SK-N-SH treated with all-trans-retinoic acid at 6 μM for 48 hours (cell line): ENCODE results near the gene RSL24D1.

Experiments used
- ATAC-seq: fragments of 200-7000 bp; cut with Tn5 transposase; 3 replicates; pipeline ENCODE4 v1.9.1; 2020; ENCODE audit warnings: mild to moderate bottlenecking, moderate library complexity
- ARNTL ChIP-seq: fragments of 450-650 bp; formaldehyde crosslinking; IDR thresholded peaks from 2 replicates; pipeline ENCODE4 v1.5.0; 2020; ENCODE audit warnings: low read depth, mild to moderate bottlenecking, moderate library complexity, borderline replicate concordance
- BACH2 ChIP-seq: fragments of 250-450 bp; sonication (Bioruptor Pico); IDR thresholded peaks from 2 replicates; pipeline ENCODE4 v1.9.0; 2021; ENCODE audit warnings: mild to moderate bottlenecking, borderline replicate concordance
- CREB5 ChIP-seq: fragments of 250-450 bp; sonication (Bioruptor Pico); IDR thresholded peaks from 2 replicates; pipeline ENCODE4 v1.5.1; 2020; ENCODE audit warnings: low read depth, mild to moderate bottlenecking, moderate library complexity
- CSDC2 ChIP-seq: fragments of 250-450 bp; sonication (Bioruptor Pico); IDR thresholded peaks from 2 replicates; pipeline ENCODE4 v1.5.0; 2020; ENCODE audit warnings: mild to moderate bottlenecking, moderate library complexity
- ESRRG ChIP-seq: fragments of 250-450 bp; sonication (Bioruptor Pico); IDR thresholded peaks from 2 replicates; pipeline ENCODE4 v1.6.1; 2021; ENCODE audit warnings: mild to moderate bottlenecking
- GLIS3 ChIP-seq: fragments of 250-450 bp; sonication (Bioruptor Pico); IDR thresholded peaks from 2 replicates; pipeline ENCODE4 v1.5.0; 2020; ENCODE audit warnings: mild to moderate bottlenecking, moderate library complexity
- ISL1 ChIP-seq: fragments of 250-450 bp; sonication (Bioruptor Pico); IDR thresholded peaks from 2 replicates; pipeline ENCODE4 v2.1.2; 2022; ENCODE audit warnings: mild to moderate bottlenecking, moderate library complexity
- OSR1 ChIP-seq: fragments of 250-450 bp; sonication (Bioruptor Pico); IDR thresholded peaks from 2 replicates; pipeline ENCODE4 v1.8.0; 2022; ENCODE audit warnings: moderate library complexity, mild to moderate bottlenecking, inconsistent platforms
- POU6F1 ChIP-seq: fragments of 250-450 bp; sonication (Bioruptor Pico); IDR thresholded peaks from 2 replicates; pipeline ENCODE4 v1.8.0; 2021; ENCODE audit warnings: low read depth, mild to moderate bottlenecking, moderate library complexity, borderline replicate concordance
- PPARA ChIP-seq: fragments of 250-450 bp; sonication (Bioruptor Pico); IDR thresholded peaks from 2 replicates; pipeline ENCODE4 v1.5.0; 2020; ENCODE audit warnings: mild to moderate bottlenecking, borderline replicate concordance
- RARB ChIP-seq: fragments of 250-450 bp; sonication (Bioruptor Pico); IDR thresholded peaks from 2 replicates; pipeline ENCODE4 v1.8.0; 2021; ENCODE audit warnings: mild to moderate bottlenecking, moderate library complexity
- SNAI2 ChIP-seq: fragments of 250-450 bp; sonication (Bioruptor Pico); IDR thresholded peaks from 2 replicates; pipeline ENCODE4 v1.5.0; 2020; ENCODE audit warnings: mild to moderate bottlenecking, moderate library complexity
- TCF4 ChIP-seq: fragments of 250-450 bp; sonication (Bioruptor Pico); IDR thresholded peaks from 2 replicates; pipeline ENCODE4 v1.8.0; 2021; ENCODE audit warnings: mild to moderate bottlenecking, moderate library complexity, borderline replicate concordance
- TSHZ2 ChIP-seq: fragments of 250-450 bp; sonication (Bioruptor Pico); IDR thresholded peaks from 2 replicates; pipeline ENCODE4 v1.5.0; 2020; ENCODE audit warnings: mild to moderate bottlenecking, moderate library complexity
- ZC3H10 ChIP-seq: fragments of 250-450 bp; sonication (Bioruptor Pico); IDR thresholded peaks from 2 replicates; pipeline ENCODE4 v1.5.1; 2021; ENCODE audit warnings: mild to moderate bottlenecking, moderate library complexity
- ZFP30 ChIP-seq: fragments of 450-650 bp; formaldehyde crosslinking; IDR thresholded peaks from 2 replicates; pipeline ENCODE4 v1.5.0; 2022; ENCODE audit warnings: mild to moderate bottlenecking, moderate library complexity
- ZNF565 ChIP-seq: fragments of 450-650 bp; formaldehyde crosslinking; conservative IDR thresholded peaks from 2 replicates; pipeline ENCODE4 v1.5.0; 2020; ENCODE audit warnings: low read depth, mild to moderate bottlenecking, moderate library complexity
- ZNF70 ChIP-seq: fragments of 450-650 bp; formaldehyde crosslinking; IDR thresholded peaks from 2 replicates; pipeline ENCODE4 v1.5.0; 2020; ENCODE audit warnings: mild to moderate bottlenecking, moderate library complexity
- TF ChIP-seq, protein P1 (sequence below): fragments of 250-450 bp; sonication (Bioruptor Pico); IDR thresholded peaks from 2 replicates; pipeline ENCODE4 v1.5.1; 2021; ENCODE audit warnings: mild to moderate bottlenecking, moderate library complexity
- TF ChIP-seq, protein P2 (sequence below): fragments of 250-450 bp; sonication (Bioruptor Pico); IDR thresholded peaks from 2 replicates; pipeline ENCODE4 v1.8.0; 2020; ENCODE audit warnings: mild to moderate bottlenecking, moderate library complexity, borderline replicate concordance

RSL24D1 gene

DNA sequence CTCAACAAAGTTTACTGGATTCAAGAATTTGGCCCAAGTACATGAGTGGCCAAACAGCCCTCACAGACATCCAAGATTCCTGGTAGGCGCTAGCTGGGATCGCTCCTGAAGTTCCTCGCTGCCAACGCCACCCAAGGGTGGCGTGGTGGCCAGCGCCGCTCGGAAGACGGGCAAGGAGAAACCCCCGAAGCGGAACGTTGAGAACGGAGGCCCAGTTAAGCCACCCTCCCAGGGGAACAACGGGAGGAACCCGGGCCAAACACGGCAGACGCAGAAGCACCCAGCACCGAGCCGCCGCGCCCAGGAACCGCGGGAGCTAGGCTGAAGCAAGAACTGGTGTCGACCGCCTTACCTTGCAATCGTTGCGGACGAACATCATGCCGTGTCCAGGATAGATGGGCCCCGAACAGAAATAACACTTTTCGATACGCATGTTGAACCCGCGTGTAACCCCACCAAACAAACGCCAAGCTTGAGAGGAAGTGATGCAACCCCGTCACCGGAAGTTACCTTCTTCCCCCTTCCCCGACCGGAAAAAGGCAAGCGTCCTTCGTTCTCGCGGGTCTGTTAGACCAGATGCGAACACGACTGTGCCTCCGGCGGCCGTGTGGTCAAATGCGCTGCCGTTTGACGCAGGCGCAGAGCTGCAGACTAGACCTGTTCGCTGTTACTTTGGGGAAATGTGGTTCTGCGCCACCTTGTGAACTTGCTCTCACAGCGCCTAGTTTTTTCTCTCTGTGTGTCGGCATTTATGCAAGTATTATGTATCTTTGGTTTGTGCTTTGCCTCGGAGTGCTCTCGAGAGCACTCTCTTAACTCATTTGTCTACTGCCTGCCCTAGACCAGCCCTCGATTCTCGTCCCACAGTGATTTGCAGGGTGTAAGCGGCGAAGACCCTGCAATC, at the start of gene RSL24D1:
Gene RSL24D1 (minus strand): TSS at position 484 of the 904 bp plus-strand sequence. CDS start 51 bp downstream, at position 433.
- TF ChIP-seq SNAI2 (CRISPR knock-in tag) (no peak), CSDC2 (0 out of 2 replicates have a peak, but pooled peaks have one; percentile 47), PPARA (CRISPR knock-in tag) (no peak), POU6F1 (CRISPR knock-in tag) (0 out of 2 replicates have a peak, but pooled peaks have one; percentile 24), TCF4 (0 out of 2 replicates have a peak, but pooled peaks have one; percentile 9)
- TF ChIP-seq, protein P1, sequence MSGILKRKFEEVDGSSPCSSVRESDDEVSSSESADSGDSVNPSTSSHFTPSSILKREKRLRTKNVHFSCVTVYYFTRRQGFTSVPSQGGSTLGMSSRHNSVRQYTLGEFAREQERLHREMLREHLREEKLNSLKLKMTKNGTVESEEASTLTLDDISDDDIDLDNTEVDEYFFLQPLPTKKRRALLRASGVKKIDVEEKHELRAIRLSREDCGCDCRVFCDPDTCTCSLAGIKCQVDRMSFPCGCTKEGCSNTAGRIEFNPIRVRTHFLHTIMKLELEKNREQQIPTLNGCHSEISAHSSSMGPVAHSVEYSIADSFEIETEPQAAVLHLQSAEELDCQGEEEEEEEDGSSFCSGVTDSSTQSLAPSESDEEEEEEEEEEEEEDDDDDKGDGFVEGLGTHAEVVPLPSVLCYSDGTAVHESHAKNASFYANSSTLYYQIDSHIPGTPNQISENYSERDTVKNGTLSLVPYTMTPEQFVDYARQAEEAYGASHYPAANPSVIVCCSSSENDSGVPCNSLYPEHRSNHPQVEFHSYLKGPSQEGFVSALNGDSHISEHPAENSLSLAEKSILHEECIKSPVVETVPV, result no peak

DNA sequence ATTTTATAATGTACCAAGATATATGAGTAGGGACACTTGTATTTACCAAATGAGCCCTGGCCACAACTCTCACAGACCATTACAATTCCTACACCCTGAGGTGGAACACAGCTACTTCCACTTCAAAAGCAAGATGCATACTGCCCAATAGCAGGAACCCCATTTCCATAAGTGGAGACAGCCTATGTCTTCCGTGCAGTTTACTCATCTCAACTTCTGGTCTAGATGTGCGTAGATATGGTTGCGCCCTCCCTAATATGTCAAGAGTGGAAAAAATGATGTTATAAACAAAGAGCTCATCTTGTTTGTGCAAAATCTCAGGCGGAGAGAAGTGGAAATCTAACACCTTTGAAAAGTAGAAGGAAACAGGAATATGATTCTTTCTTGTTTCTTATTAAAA, 48.3 kb upstream of the RSL24D1 start:
- ATAC-seq, result no peak
- TF ChIP-seq OSR1 (CRISPR knock-in tag), result no peak
- TF ChIP-seq CREB5 (CRISPR knock-in tag), result no peak
- no peak for TF ChIP-seq TCF4
- TF ChIP-seq PPARA (CRISPR knock-in tag), result no peak
- no peak for TF ChIP-seq CSDC2

More for the DNA sequence above, at the start of gene RSL24D1:
- ATAC-seq, result peak; percentile 99

DNA sequence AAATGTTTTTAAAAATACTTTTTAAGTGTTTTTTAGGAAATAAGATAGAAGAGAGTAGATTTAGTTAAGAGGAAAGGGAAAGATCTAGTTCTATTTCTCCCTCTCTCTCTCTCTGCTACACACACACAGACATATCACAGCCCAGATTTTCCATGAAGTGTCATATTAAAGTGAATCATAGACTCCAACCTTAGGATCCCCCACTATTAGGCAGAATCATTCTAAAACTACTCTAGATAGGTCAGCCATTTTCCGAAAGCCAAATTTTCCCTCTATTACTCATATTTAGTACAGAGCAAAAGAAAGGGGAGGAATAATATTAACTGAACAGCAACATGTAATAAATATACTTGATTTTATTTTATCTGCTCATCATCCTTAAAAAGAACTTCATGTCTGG, 45.1 kb upstream of the RSL24D1 start:
- TF ChIP-seq ESRRG (CRISPR knock-in tag), result no peak
- no peak for TF ChIP-seq OSR1 (CRISPR knock-in tag)
- TF ChIP-seq, protein P1, result no peak
- TF ChIP-seq, all 23 proteins: peak for 0

GRCh38 chr15:55241186-55241585, 44.4 kb upstream of the RSL24D1 start:
- ATAC-seq, result no peak
- no peak for TF ChIP-seq ZC3H10 (CRISPR knock-in tag)
- no peak for TF ChIP-seq TSHZ2 (CRISPR knock-in tag)
- TF ChIP-seq POU6F1 (CRISPR knock-in tag), result no peak
- no peak for TF ChIP-seq ARNTL (CRISPR knock-in tag)
- no peak for TF ChIP-seq TCF4
- TF ChIP-seq CREB5 (CRISPR knock-in tag), result no peak
- TF ChIP-seq RARB (CRISPR knock-in tag), result no peak
- TF ChIP-seq CSDC2, result no peak
- TF ChIP-seq ZFP30 (CRISPR knock-in tag), result no peak
- no peak for TF ChIP-seq ISL1 (CRISPR knock-in tag)
- TF ChIP-seq OSR1 (CRISPR knock-in tag), result no peak
- TF ChIP-seq SNAI2 (CRISPR knock-in tag), result no peak
- TF ChIP-seq, protein P2, sequence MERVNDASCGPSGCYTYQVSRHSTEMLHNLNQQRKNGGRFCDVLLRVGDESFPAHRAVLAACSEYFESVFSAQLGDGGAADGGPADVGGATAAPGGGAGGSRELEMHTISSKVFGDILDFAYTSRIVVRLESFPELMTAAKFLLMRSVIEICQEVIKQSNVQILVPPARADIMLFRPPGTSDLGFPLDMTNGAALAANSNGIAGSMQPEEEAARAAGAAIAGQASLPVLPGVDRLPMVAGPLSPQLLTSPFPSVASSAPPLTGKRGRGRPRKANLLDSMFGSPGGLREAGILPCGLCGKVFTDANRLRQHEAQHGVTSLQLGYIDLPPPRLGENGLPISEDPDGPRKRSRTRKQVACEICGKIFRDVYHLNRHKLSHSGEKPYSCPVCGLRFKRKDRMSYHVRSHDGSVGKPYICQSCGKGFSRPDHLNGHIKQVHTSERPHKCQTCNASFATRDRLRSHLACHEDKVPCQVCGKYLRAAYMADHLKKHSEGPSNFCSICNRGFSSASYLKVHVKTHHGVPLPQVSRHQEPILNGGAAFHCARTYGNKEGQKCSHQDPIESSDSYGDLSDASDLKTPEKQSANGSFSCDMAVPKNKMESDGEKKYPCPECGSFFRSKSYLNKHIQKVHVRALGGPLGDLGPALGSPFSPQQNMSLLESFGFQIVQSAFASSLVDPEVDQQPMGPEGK, result no peak
- TF ChIP-seq ZNF565 (CRISPR knock-in tag), result no peak
- no peak for TF ChIP-seq ESRRG (CRISPR knock-in tag)
- TF ChIP-seq BACH2, result no peak
- no peak for TF ChIP-seq GLIS3 (CRISPR knock-in tag)
- TF ChIP-seq ZNF70 (CRISPR knock-in tag), result no peak

More for the DNA sequence above, 45.1 kb upstream of the RSL24D1 start:
- no peak for ATAC-seq
